ENCODE data around the gene ACER3. TPM values are rescaled to one million over a fixed set of nuclear protein-coding genes. Genes with fewer than 3 reads are reported as not detected.
"Not testable (repeated sequence)": the region's sequence is repeated elsewhere in the genome, so short reads cannot be mapped to it uniquely, and the experiment has no call there.

ACER3 gene
- total RNA-seq, 1 donor from 2014 or later, result 21.5 TPM

DNA sequence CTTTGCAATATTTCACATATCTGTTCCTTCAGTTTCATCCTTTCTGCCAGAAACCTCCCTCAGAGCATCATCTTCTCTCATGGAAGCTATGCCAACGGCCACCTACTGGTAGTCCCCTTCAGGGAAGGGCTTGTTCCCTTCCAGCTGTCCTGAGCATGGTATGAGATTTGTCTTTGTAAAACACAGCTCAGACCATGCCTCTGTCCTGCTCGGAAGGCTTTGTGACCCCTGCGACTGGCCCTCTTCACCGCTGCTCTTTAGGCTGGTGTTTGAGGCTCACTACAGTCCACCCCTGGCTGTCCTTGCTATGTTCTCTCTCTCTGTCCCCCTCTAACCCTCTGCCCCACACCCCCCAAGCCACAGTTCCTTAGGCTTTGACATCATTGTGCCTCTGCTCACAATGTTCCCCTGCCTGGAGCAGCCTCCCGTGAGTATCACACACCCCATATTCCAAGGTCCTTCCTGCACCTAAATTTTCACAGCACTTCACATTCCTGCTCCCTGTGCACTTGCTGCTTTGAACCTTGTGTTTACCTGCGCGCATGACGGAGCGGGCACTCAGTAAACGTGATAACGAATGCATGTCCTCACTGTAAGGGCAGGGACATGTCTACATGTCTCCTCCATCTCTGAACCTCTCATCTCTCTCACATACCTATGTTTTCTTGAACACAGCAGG, 24.0 kb upstream of the ACER3 start:
- DNase-seq, result no peak

GRCh38 chr11:76837696-76838677, 22.7 kb upstream of the ACER3 start:
- DNase-seq, result no peak

DNA sequence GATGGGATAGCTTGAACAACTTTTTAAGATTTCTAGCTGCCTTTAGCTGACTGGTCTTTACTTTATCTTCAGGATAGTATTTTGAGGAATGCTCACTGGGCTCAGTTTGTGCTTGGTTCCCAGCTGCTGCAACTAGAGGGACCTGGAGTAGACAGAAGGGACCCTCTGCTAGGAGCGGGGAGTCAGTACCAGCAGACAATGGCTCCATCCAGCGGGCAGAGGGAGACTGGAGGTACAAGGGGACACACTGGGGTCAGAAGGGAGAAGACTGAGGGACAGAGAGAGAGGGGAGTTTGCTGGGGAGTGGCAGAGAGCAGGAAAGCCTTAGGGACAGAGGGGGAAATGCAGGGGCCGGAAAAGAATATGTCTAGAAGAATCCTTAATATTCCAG, 22.0 kb upstream of the ACER3 start:
- DNase-seq, result no peak

DNA sequence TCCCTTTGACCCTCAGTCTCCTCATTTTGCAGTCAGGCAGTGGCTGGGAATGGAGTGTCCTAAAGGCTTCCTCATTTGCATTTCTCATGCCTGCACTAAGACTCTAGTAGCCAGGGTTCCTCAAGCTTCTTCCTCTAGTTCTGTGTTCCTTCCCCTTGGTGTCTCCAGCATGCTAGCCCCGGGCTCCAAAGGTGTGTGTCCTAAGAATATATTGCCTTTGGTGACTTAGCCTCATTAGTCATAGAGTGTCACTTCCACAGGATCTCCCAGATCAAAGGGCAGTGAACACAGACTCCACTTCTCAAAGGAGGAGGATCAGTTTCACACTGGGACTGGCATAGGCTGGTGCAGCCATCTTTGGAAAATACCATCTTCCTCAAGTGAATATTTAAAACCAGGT, 21.4 kb upstream of the ACER3 start:
- DNase-seq, result no peak

GRCh38 chr11:76841923-76842452, 18.7 kb upstream of the ACER3 start:
- DNase-seq, result no peak

GRCh38 chr11:76843907-76844306, 16.8 kb upstream of the ACER3 start:
- DNase-seq, result no peak

DNA sequence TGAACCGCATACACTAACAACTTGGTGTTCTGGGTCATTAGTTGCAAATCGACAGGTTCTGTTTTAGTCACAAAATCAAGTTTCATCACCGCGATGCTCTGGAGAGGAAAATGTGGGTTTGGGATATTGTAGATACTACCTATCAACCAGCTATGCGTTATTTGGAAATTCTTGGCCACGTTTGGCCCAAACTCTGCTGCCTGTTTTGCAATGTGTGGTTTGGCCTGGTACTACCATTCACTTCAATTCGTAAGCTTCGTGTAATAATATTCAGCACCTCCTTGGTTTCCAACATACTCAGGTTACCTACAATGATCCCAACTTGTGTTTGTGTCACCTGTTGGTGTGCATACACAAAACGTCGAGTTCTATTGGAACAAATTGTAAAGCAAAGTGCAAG, 16.2 kb upstream of the ACER3 start:
- no peak for DNase-seq

GRCh38 chr11:76845069-76845468, 15.6 kb upstream of the ACER3 start:
- no peak for DNase-seq

DNA sequence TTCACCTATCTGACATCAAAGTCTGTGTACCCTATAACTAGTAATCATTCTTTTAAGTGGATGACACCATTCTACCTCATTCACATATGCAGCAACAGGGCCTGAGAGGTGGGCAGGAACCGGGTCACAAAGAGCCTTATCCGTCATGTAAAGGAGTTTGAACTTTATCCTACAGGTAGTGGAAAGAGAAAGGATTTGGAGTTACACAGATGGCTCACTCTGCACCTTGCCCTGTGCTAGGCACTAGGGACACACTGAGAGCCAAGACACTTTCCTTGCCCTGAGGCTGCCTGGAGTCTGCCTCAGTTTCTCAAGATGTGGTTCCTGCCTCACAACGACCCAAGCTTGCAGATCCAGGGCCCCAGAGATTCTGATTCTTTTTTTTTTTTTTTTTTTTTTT, 14.3 kb upstream of the ACER3 start:
- no peak for DNase-seq

DNA sequence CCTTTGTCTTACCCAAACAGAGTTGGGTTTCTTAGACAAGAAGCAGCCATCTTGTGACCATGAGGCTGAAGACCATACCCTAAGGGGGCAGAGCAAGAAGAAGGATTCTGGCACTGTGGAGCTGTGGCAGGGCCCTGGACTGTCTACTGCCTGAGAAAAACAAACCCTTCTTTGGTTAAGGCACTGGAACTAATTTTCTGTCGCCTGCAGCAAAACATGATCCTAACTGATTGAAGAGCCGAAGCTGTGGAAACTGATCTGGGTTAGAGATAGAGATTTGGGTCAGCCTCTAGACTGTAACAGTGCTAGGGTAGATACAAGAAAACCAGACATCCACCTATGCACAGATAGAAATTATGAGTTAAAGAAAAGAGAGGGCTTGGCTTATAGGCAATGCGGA, 11.3 kb upstream of the ACER3 start:
- DNase-seq, result no peak

DNA sequence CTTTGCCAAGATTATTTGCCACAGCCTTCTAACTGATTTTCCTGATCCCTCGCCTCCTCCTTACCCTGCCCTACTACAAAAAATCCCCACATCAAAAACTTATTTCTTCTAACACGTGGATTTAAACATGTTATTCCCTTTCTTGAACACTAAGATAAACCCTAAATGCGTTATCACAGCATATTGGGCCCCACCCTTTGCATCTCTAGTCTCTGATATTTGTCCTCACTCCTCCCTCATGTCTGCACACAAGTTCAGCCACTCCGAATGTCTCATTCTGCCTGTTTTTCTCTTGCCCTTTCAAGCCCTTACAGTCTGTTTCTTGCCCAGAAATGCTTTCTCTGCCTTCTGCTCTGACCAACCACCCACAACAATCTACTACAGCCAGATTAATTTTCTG, 10.6 kb upstream of the ACER3 start:
- no peak for DNase-seq

- DNase-seq, result no peak
Measured at GRCh38 chr11:76850815-76851214, 9.9 kb upstream of the ACER3 start.

DNA sequence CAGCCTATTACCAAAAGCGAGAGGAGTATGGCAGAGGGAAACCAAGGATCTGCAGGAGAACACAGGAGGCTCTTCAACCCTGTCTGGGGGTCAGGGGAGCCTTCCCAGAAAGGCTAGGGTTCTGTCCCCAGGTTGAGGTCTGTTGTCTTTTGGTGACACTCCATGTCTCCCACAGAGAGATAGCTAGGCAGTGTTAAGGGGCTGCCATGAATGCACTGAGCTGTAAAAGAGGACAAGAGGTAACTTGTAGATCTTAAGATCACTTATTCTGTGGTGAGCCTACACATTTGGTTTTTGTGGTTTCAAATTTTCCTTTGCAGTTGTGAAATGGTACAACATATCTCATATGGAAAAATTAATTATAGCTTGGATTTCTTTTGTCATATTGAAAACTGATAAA, 6.0 kb upstream of the ACER3 start:
- no peak for DNase-seq

DNA sequence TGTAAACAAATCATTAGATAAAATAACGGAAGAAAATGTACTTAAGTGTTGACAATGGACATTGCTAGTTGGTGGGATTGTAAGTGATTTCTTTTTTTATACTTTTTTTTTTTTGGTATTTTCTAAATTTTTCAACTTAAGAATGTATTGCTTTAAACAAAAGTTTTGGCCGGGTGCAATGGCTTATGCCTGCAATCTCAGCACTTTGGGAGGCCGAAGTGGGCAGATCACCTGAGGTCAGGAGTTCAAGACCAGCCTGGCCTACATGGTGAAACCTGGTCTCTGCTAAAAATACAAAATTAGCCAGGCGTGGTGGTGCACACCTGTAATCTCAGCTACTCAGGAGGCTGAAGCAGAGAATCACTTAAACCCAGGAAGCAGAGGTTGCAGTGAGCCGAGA, 5.0 kb upstream of the ACER3 start:
- not testable (repeated sequence) for DNase-seq

GRCh38 chr11:76856106-76856505, 4.6 kb upstream of the ACER3 start:
- DNase-seq, result no peak

DNA sequence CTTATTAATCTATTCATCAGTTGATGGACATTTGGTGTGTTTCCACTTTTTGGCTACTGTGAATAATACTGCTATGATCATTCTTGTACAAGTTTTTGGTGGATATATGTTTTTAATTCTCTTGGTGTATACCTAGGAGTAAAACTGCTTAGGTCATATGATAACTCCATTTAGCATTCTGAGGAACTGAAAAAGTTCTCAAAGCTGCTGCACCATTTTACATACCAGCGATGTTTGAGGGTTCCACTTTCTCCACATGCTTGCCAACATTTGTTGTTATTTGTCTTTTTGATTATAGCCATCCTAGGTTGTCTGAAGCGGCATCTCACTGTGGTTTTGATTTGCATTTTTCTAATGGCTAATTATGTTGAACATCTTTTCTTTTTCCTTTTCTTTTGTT, 4.1 kb upstream of the ACER3 start:
- no peak for DNase-seq

- DNase-seq, result no peak
Measured at GRCh38 chr11:76857781-76858410, 2.8 kb upstream of the ACER3 start.

DNA sequence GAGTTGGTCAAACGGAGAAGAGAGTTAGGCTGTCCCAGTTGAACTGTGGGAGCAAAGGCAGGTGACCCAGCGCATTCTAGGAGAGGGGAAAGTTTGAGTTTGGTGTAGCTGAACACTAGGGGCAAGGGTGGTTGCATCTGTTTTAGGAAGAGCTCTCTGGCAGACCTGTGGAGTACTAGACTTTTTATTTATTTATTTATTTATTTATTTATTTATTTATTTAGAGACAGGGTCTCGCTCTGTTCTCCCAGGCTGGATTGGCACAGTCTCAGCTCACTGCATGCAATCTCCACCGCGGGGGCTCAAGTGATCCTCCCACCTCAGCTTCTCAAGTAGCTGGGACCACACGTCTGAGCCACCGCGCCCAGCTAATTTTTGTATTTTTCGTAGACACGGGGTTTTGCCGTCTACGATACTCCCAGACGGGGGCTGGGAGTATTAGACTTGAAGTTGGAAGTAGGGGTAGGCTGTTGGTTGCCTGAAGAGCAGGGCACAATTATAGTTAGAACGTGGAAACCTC, 950 bp upstream of the ACER3 start:
- DNase-seq, result no peak

DNA sequence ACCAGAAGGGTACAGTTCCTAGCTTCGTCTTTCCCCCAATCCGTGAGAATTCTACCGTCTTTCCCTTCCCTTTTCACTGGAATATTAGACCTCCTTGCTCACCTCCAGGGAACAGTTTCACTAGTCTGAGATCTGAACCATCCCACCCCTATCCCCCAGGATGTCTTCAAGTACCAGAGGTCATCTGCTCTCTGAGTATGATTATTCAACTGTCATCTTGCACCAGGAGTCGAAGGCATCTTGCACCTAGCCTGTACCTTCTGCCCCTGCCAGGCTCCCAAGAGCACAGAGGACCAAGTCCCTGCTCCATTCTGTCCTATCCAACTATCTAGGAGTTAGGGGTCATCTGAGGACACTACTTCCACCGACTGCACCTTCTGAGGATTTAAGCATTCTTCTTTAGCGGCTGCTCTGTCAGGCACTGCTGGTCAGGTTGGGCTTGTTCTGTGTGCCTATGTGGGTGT, 804 bp downstream of the ACER3 start:
- no peak for DNase-seq

GRCh38 chr11:76862794-76863193, 2.1 kb downstream of the ACER3 start:
- DNase-seq, result not testable (repeated sequence)

GRCh38 chr11:76863196-76863777, 2.6 kb downstream of the ACER3 start:
- DNase-seq, result no peak

Measured in occipital lobe (tissue), 2 donors.